ENCODE results near the gene SYNJ2.
A peak's percentile ranks its signal among the peaks of the same experiment; 100 is the strongest.
"Not testable (repeated sequence)": the region's sequence is repeated elsewhere in the genome, so short reads cannot be mapped to it uniquely, and the experiment has no call there.

SYNJ2 gene, protein sequence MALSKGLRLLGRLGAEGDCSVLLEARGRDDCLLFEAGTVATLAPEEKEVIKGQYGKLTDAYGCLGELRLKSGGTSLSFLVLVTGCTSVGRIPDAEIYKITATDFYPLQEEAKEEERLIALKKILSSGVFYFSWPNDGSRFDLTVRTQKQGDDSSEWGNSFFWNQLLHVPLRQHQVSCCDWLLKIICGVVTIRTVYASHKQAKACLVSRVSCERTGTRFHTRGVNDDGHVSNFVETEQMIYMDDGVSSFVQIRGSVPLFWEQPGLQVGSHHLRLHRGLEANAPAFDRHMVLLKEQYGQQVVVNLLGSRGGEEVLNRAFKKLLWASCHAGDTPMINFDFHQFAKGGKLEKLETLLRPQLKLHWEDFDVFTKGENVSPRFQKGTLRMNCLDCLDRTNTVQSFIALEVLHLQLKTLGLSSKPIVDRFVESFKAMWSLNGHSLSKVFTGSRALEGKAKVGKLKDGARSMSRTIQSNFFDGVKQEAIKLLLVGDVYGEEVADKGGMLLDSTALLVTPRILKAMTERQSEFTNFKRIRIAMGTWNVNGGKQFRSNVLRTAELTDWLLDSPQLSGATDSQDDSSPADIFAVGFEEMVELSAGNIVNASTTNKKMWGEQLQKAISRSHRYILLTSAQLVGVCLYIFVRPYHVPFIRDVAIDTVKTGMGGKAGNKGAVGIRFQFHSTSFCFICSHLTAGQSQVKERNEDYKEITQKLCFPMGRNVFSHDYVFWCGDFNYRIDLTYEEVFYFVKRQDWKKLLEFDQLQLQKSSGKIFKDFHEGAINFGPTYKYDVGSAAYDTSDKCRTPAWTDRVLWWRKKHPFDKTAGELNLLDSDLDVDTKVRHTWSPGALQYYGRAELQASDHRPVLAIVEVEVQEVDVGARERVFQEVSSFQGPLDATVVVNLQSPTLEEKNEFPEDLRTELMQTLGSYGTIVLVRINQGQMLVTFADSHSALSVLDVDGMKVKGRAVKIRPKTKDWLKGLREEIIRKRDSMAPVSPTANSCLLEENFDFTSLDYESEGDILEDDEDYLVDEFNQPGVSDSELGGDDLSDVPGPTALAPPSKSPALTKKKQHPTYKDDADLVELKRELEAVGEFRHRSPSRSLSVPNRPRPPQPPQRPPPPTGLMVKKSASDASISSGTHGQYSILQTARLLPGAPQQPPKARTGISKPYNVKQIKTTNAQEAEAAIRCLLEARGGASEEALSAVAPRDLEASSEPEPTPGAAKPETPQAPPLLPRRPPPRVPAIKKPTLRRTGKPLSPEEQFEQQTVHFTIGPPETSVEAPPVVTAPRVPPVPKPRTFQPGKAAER (N-terminal part only)

GRCh38 chr6:157981395-157982101 lies at the start of gene SYNJ2:
Gene SYNJ2 (plus strand): TSS chr6:157981863. CDS start chr6:157981962, 99 bp downstream.
- TF ChIP-seq CTCF (IDR thresholded peaks at IDR 0.05; ENCODE audit: low read depth, low read length, missing control alignments), result peak; percentile 65
- peak; percentile 66 for DNase-seq
- in situ Hi-C loops (cut with HindIII; ENCODE audit: low pct_ligation_motif_present, low sequenced_read_pairs), result no loop called here
- H3K4me3 ChIP-seq (ENCODE audit: low read depth, low read length), result peak within 1 kb of the TSS; percentile 60
- peak within 1 kb of the TSS; percentile 53 for H3K27ac ChIP-seq
- no peaks in the 10 kb centered on the region for H3K36me3 ChIP-seq (replicated peaks)
- no peaks in the 10 kb centered on the region for H3K27me3 ChIP-seq (replicated peaks)

GRCh38 chr6:157935786-157936185 lies 45.9 kb upstream of the SYNJ2 start:
- no peak for DNase-seq
- in situ Hi-C loops (cut with HindIII; ENCODE audit: low pct_ligation_motif_present, low sequenced_read_pairs), result no loop called here
- Histone ChIP-seq H3K27me3 (replicated peaks) (no peaks in the 10 kb centered on the region), H3K36me3 (replicated peaks) (peaks cover 53% of the 10 kb centered on the region), H3K27ac (no peak overlapping the region), H3K4me3 (ENCODE audit: low read depth, low read length) (no peak overlapping the region)
- no peak for TF ChIP-seq CTCF (IDR thresholded peaks at IDR 0.05; ENCODE audit: low read depth, low read length, missing control alignments)

DNA sequence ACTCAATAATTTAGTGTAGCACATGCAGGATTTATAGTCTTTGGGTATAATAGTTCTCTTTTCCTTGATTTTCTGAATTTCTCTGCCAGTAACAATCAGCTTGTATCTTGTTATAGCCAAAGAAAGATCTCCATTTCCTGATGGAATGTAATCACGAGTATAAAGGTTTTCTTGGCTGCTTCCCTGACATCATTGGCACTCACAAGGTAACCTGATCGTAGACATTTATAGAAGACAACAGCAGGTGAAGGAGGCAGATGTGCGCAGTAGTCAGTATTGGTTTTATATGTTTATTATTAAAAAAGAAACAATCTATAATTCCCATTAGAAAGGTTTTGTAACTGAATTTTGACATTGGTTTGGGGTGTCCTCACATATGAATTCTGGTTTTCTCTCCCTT lies 44.3 kb upstream of the SYNJ2 start:
- no peak overlapping the region for H3K27ac ChIP-seq
- no peak for TF ChIP-seq CTCF (IDR thresholded peaks at IDR 0.05; ENCODE audit: low read depth, low read length, missing control alignments)
- H3K27me3 ChIP-seq (replicated peaks), result no peaks in the 10 kb centered on the region
- no peak for DNase-seq
- peaks cover 60% of the 10 kb centered on the region for H3K36me3 ChIP-seq (replicated peaks)
- no peak overlapping the region for H3K4me3 ChIP-seq (ENCODE audit: low read depth, low read length)
- in situ Hi-C loops (cut with HindIII; ENCODE audit: low pct_ligation_motif_present, low sequenced_read_pairs), result no loop called here

DNA sequence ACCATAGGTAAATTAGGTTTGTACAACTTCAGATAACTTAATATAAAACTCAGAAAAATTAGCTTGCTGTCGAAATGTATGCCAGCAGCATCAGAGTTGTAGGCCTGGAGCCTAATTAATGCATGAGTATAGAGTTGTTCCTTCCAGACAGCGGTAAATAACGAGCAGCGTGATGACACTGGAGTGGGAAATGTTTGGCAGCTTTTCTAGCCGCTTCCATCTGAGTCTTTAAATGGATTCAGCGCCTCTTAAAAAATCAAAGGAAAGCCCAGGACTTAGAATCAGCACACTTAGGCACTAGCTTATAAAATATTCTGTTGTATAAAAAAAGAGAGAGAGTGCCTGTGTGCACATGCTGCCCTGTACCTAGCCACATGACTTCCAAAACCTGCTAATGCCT lies 43.7 kb upstream of the SYNJ2 start:
- in situ Hi-C loops (cut with HindIII; ENCODE audit: low pct_ligation_motif_present, low sequenced_read_pairs), result no loop called here
- no peak for TF ChIP-seq CTCF (IDR thresholded peaks at IDR 0.05; ENCODE audit: low read depth, low read length, missing control alignments)
- peaks cover 64% of the 10 kb centered on the region for H3K36me3 ChIP-seq (replicated peaks)

DNA sequence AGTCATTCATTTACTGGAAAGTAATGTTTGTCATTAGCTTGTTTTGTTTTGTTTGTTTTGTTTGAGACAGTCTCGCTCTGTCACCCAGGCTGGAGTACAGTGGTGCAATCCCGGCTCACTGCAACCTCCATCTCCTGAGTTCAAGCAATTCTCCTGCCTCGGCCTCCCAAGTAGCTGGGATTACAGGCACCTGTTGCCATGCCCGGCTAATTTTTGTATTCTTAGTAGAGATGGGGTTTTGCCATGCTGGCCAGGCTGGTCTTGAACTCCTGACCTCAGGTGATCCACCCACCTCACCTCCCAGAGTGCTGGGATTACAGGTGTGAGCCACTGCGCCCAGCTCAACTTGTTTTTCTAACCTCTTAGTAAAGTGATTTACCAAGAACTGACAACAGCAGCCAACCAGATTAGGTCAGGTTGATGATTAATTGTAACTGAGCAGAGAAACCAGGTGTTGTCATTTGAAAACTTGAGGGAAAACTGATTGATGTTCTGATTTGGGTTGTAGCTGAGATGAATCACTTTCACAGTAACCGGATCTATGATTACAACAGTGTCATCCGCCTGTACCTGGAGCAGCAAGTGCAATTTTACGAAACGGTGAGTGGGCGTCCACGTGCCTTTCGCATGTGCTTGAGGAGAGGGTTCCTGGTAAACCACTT lies 41.2 kb upstream of the SYNJ2 start:
- DNase-seq; H3K27me3 ChIP-seq (replicated peaks): not testable (repeated sequence)
- peaks cover 70% of the 10 kb centered on the region for H3K36me3 ChIP-seq (replicated peaks)

More for the DNA sequence above, 43.7 kb upstream of the SYNJ2 start:
- Histone ChIP-seq H3K27ac (no peak overlapping the region), H3K27me3 (replicated peaks) (no peaks in the 10 kb centered on the region), H3K4me3 (ENCODE audit: low read depth, low read length) (no peak overlapping the region)
- no peak for DNase-seq

More for the DNA sequence above, 41.2 kb upstream of the SYNJ2 start:
- H3K27ac ChIP-seq; H3K4me3 ChIP-seq (ENCODE audit: low read depth, low read length); in situ Hi-C loops (cut with HindIII; ENCODE audit: low pct_ligation_motif_present, low sequenced_read_pairs): not testable (repeated sequence)

All from brain microvascular endothelial cell (primary cell).